Limb (tissue), 2 donors: ENCODE data around the gene PROM2.

ENCODE experiments used
- DNase-seq, 2 donors: peaks; one replicate each; pipeline ENCODE4 v3.0.0-alpha.2; 2016; ENCODE audit errors: extremely low spot score in 2 of 2

The PROM2 gene

DNA sequence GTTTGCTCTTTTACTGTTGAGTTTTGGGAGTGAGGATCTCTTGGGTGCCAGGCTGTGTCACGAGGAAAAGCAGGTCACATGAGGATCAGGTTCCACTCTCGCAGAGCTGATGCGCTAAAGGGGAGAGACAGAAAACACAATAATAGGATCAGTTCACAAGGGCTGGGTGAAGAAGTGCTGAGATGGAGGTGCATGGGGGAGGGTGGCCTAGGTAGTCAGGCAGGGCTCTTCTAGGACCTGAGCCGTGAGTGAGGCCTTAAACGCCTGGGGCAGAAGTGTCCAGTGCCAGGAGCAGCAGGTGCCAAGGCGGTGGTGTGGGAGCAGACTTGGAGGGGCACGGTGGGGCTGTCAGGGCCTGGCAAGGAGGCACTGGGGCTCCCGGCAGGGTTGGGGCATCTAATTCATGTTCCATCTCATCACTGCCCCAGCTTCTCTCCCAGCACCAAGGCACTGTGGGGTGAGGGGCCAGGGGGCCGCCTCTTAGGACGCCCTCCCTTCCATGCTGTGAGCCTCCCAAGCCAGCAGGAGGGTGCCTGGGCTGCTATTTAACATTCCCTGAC, 32.2 kb downstream of the PROM2 start:
- no peak for DNase-seq

DNA sequence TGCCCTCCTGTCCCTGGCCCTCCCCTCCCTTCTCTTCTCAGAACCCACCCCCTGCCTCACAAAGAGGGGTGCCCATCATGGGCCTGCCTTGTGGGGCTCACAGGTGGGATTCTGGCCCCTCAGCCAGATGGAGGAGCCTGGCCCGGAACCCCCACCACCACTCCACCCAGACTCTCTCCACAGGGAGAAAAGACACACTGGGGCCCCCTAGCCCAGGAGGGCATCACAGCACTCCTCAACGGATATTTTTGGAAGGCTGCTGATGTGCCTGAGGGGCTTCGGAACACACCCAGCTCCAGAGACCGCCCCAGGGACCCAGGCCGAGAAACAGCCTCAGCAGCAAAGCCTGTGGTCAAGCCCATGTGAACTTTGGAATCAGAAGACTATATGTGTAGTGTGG, 32.8 kb downstream of the PROM2 start:
- no peak for DNase-seq

DNA sequence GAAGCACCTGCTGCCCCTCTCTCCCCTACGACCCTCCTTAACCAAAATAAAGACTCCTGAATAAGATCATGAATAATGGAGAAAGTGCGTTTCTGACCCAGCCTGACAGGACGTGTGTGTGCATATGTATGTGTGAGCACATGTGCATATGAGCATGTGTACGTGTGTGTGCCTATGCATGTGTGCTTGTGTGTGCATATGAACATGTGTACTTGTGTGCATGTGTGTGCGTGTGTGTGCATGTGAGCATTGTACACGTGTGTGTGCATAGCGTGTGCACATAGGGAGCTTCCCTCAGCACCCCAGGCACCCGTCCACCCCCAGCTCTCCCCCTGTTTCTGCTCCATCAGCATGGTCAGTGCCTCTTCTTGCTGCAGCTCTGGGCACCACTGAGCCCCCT, 33.6 kb downstream of the PROM2 start:
- DNase-seq = no peak

DNA sequence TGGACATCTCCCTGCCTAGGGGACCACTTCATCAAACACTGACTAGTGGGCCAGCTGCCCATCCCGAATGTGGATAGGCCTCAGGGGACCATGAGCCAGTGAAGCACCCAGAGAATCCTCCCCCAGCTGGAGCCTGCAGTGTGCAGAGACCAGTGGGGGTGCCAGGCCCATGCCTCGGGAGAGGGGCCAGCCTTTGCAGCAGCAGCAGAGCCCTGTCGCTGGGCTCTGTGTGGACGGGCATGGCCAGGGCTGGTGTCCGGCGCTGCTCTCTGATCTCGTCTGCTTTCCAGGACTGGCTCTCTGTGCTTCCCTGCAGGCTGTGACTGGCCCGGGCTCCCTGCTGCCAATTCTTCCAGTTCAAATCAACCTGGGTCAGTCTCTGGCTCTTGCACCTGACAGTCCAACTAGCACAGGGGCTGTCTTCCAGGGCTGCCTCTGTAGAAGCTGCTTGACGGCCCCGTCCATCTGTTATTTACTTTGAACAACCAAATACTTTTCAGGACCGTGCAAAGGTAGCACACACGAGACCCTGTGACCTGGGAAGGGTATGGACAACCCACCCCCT, 34.3 kb downstream of the PROM2 start:
- no peak for DNase-seq

DNA sequence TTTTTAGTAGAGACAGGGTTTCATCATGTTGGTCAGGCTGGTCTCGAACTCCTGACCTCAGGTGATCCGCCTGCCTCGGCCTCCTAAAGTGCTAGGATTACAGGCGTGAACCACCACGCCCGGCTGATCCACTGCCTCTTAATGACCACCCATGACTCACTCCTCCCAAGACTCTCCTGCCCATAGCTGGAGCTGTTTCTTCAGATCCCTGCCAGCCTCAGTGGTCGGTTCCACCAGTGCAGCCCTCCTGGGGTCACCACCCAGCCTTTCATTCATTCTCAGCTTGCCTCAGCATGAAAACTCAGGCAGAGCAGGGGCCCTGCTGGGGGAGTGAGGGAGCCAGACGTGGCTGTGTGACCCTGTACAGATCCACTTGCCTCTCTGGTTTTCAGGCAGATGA, 35.4 kb downstream of the PROM2 start:
- DNase-seq = no peak

DNA sequence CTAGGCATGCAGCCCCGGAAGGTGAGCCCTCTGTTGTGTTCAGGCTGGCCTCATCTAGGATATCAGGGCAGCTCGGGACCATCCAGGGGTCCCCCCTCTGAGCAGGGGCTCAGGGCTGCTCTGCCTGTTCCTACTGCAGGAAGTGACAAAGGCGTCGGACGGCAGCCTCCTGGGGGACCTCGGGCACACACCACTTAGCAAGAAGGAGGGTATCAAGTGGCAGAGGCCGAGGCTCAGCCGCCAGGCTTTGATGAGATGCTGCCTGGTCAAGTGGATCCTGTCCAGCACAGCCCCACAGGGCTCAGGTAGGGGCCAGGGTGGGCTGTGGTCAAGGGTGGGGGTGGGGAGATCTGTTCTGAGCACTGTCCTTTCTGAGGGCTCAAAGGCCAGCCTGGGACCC, 36.0 kb downstream of the PROM2 start:
- DNase-seq = no peak

DNA sequence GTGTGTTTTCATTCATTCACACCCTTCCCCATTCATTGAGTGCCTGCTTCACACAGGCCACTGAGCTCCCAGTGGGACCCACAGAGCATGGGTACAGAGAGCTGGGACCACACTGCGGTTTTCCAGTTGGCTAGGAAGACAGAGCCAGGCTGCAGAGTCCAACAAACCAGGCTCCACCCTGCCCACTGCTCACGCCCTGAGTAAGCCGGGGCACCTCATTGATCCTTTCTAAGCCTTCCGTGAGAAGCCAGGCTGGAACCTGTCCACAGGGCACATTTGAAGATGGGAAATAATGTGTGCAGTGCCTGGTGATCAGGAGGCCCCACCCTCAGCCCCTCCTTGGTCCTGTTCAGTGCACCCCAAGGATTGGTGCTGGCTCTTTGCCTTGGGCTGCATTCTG, 36.4 kb downstream of the PROM2 start:
- DNase-seq = no peak

DNA sequence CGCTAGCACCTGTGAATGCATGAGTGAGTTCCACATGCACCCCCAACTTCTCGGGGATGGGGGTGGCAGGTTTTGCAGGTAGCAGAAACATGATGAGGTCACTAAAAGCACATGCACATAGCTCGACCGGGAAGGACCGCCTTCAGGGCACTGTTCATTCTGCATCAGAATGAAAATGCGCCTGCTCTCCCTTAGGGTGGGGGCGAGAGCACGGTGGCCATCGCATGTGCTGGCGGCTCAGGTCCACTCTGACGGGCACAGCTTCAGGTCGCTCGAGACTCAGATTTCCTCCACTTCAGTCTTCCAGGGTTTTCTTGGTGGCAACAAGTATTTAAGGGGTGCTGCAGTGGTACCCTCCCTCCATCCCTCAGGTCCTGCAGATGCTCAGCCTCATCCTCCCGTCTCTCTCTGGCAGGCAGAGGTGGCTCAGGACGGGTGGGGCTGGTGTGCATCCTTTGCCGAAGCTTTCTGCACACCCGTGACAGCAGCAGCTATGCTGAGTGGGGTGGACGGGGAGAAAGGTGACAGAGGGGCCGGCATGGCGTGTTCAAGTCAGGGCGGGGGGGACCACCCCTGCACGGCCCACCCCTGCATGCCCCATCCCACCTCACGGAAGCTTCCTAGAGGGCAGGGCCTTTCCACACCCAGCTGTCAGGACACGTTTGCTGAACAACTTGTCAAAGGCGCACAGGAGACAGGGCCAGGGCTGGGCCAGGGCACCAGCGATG, 37.7 kb downstream of the PROM2 start:
- no peak for DNase-seq

DNA sequence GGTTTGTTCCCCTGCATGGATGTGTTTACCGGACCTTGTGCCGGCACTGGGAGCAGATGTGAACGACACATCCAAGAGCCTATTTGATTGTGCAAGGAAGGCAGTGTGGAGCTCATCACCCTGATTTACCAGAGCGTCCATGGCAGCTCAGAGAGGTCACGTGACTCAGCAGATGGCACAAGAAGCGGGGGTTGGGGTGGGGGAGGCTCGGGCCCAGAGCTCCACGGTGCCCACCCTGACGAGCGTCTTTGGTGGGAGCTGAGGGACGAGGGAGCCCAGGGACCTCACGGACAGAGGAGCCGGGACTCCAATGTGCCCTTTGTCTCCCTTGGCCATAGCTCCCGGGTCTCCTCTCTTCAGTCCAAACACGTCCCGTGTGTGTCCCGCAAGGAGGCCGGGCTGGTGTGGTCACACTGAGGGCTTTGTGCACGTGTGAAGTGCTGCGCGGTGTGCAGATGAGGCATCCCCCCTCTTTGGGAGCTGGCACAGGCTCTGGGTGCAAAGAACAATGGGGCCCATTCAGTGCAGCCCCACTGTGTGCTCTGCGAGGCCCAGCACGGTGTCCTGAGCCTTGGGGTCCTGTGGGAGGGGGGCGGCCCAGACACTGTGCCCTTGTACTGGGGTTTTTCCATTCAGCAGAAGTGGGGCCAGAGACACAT, 38.4 kb downstream of the PROM2 start:
- DNase-seq = no peak

DNA sequence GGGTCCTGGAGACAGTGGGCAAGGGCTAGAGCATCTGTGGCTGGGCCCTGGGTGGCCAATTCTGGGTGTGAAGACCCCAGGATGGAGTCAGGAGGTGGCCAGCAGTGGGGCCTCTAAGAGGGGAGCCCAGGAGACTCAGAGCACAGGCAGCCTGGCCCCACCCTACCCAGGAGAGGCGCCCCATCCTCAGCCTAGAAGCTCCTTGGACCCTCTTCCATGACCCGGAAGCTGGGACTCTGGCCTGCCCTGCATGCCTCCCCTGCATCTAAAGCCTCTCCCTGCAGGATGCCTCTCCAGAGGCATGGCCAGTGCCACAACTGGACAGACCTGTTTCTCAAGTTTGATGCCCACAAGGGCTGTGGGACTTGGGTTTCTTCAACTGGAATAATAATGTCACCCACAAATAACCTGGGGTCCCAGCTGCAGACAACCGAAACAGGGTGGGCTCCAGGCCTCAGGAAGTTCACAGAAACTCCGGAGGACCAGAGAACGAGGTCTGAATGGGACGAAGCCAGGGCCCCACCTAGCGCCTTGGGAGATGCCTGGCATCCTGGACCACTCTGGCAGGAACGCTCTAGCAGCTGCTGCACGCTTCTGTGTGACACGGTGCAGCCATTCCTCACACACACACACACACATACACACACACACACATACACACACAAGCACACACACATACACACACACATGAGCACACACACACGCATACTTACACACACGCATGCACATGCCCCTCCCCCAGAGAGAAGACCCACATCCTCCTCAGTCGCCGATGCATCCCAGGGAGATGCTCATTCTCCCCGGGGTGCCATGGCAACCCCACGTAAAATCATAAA, 39.3 kb downstream of the PROM2 start:
- DNase-seq = no peak

DNA sequence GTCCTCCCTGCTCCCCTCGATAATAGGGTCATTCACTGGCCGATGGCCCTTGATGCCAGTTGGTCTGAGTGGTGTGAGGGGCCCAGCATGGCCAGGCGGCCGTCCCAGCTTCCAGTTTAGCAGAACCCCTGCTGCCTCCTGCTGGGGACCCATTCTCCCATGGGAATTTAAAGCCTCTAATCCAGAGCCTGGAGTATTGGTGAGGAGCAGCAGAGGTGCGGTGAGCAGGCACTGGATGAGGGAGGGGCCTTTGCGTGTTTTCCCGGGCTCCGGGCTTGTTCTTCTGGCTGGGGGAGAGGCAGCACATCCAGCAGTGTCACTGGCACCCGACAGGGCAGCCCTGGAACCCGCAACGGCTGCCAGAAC, 40.3 kb downstream of the PROM2 start:
- DNase-seq = no peak

DNA sequence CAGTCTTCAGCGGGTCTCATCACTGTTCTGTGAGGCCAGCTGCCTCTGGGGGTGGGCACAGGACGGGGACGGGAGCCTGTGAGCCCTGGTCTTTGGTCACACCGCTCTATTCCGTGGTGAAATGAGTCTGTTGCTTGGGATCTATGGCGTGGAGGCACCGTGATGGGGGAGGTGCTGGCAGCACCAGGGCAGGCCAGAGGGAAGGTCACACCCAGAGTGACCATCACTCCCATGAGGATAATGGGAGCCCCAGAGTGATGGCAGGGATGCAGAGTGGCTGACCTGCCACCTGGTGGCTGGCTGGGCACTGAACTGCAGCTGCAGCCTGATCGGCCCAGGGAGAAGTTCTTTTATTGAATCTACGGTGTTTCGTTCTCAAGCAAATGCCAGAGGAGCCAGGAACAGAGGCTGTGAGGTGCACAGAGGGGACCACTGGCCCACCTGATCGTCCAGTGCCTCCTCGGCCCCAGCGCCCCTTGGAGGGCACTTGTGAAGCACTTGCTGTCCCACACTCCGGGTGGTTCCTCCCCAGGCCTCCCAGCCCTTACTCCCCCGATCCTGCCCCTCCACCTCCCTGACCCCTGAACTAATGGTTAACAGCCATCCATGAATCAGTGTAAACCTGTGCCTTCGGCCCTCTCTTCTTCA, 40.8 kb downstream of the PROM2 start:
- no peak for DNase-seq

DNA sequence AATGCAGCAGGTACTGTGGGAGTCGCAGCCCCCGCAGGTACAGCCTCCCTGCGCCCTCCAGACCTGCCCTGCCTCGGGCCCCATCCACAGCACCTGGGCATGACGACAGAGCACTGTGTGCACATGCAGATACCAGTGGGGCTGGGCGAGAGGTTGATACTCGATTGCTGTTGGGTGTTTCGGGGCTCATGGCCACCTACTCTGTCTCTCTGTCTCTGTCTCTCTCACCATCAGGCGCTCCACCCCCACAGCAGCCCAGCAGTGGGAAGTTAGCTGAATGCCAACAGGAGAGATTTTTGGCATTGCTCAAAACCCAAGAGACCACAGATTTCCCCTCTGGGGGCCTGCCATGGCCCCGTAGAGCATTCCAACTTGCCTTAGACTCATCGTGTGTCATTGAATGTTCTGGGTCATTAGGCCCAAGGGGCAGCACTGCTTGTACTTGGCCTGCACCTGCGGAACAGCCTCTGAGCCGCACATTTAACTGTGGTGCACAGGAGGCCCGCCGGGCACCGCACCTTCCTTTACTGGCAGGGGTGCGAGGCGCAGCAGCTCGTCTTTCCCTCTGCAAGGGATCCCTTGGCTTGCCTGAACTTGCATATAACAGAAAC, 41.7 kb downstream of the PROM2 start:
- no peak for DNase-seq

DNA sequence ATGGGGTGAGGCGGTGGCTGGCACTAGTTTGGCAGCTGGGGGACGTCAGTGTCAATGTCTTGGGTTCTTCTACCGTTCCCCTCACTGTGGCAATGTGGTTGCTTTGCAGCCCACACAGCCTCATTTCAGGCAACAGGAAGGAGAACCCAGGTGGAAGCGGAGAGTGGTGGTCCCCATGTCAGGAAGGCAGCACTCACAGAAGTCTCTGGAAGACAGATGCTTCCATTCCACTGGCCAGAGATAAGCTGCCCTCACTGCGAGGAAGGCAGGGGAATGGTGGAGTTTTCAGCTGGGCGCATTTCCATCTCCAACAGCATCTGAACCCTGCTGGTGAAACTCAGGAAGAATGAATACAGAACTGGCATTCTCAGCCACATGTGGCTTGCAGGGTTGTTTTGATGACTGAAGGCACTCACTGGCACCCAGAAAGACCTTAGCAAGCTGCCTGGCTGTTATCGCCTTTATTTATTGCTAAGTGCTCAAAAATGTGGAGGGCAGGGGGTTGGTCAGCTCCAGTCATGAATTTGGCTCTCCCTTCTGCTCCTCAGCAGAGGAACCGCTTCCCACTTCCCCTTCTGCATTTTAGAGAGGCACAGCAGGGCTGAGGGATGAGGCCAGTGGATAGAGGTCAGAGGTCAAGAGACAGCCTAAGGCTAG, 42.3 kb downstream of the PROM2 start:
- DNase-seq = no peak

DNA sequence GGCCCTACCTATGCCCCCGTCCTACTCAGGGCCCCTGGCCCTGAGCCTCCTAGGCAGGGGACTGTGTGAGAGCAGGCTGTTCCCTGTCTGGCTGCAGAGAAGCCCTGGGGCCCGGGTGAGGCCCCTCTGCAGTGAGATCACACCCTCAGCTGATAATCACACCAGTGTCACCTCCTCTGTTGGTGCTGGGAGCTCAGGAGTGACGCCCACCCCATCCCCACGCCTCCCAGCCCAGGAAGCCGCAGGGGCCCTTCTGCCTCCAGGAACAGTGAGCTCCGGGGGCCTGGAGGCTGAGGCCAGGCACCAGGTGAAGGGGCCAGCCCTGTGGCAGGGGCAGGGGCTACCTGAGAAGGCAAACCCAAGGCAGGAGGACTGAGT, 42.9 kb downstream of the PROM2 start:
- DNase-seq = no peak

DNA sequence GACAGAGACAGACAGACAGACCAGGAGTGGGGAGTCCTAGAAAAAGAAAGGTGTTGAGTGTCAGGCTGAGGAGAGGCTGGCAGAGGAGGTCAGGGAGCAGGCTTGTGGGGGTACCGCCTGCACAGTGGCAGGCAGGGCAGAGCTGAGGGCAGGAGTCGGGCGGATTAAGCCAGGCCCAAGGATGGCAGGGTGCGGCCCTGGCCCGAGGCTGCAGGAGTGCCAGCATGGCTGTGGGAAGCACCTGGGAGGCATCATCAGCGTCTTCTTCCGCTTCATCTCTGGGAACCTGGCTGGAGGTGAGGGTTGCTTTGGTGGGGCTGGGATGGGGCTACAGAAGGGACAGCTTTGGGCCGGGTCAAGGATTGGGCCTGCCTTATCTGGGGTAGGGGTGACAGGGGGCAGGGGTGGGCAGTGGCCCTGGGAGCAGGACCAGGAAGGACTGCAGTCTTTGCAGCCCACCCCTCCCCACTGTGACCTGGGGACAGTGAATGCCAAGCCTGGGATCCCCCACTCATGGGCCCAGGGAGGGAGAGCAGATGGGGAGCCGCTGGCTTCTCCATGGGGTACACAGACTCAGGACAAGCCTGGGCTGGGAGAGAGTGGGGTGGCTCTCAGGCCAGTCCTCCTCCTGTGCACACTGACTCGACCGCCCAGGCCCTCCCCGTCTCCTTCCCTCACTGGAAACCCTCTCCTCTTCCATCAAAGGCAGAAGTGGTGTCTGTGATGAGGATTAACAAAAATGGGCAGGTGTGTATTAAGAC, 43.6 kb downstream of the PROM2 start:
- DNase-seq = no peak

DNA sequence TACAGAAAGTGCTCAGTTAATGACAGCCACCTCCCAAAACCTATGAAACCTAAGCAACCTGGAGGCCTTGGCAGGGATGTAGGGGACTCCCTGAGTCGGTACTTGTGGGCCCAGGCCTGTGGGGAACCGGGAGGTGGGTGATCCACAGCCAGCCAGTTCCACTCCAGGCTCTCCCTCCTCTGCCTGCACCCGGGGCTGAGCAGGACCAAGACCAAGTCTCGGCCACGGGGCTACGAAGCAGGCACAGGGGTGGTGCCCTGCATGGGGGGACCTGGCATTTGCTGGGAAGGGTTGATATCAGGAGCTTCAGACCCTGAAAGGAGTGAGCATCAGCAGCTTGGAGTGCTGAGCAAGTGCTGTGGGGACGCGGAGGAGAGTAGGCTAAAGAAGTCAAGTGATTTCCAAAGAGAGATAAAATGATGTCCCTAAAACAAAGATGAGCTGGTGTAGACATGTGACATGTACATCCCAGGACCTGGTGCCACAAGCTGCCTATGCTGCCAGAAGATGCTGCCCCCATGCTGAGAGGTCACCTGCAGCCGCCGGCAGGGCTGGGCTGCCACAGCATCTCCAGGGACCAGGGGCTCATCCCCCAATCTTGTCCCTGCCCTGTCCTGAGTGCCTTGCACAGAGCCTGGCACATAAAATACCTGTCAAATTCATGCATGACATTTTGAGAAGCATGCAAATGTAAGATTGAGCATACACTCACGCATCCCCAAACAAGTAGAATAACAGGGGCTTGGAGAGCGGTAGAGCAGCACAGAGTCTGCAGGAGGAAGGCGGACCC, 44.4 kb downstream of the PROM2 start:
- DNase-seq = no peak

DNA sequence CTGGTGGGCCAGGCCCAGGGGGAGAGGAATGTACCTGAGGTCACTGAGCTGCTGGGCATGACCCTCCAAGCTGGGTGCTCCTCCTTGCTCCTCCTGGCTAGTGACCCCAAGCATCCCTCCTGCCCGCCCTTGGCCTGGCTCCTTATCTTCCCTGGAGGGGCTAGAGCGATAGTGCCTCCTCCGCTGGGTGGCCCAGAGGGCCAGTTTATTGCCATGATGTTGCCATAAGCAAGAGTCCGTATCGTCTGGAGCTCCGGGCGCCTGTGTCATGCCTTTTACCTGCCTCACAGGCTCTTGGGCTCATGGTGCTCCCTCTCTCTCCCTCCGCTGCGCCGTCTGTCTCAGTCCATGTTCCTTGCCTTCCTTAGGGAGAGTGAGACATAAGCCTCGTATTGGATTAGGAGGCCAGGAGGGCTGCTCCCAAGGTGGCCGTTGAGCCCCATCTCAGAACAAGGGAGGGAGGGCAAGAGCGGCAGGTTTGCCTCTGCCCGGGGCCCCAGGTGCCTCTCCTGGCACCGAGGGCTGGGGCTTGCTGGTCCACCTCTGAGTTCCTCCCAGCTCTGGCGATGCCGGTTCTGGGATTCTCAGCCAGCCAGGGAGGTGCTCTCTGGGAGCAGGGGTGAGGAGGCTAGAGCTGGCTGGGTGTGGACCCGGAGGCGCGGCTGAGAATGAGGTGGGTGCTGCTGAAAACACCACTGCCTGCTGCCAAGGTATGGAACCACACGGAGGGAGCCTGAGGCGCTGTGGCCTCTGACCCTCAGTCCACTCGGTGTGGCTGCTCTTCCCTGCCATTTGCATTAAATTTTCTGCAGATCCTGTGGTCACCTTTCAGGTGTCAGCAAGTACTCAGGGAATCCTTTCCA, 45.5 kb downstream of the PROM2 start:
- no peak for DNase-seq
